Neuronal stem cell (in vitro differentiated cells): ENCODE measurements around the gene GIMAP2.

ENCODE experiments used
- DNase-seq: peaks from one replicate; pipeline ENCODE4 v3.0.0-alpha.2; 2013; ENCODE audit warnings: low spot score
- H2AFZ ChIP-seq: one replicate; pipeline ENCODE4 v1.6.1; 2013; ENCODE audit warnings: mild to moderate bottlenecking, low read length, inconsistent platforms
- H2AK5ac ChIP-seq: 2 replicates; pipeline ENCODE4 v1.6.1; 2013; ENCODE audit warnings: low read depth, mild to moderate bottlenecking, inconsistent platforms, low read length, moderate library complexity, mixed read lengths
- H2BK120ac ChIP-seq: 2 replicates; pipeline ENCODE4 v1.6.1; 2013; ENCODE audit warnings: low read depth, mild to moderate bottlenecking, inconsistent platforms, low read length, moderate library complexity, mixed read lengths
- H2BK12ac ChIP-seq: one replicate; pipeline ENCODE4 v1.6.1; 2013; ENCODE audit warnings: low read length, inconsistent platforms
- H2BK15ac ChIP-seq: 2 replicates; pipeline ENCODE4 v1.6.1; 2013; ENCODE audit warnings: mild to moderate bottlenecking, low read length, inconsistent platforms, mixed read lengths
- H2BK5ac ChIP-seq: one replicate; pipeline ENCODE4 v1.6.1; 2013; ENCODE audit warnings: inconsistent platforms, mild to moderate bottlenecking, low read length, moderate library complexity
- H3K14ac ChIP-seq: one replicate; pipeline ENCODE4 v1.6.1; 2013; ENCODE audit warnings: low read length, inconsistent platforms
- H3K18ac ChIP-seq: 2 replicates; pipeline ENCODE4 v1.6.1; 2013; ENCODE audit warnings: low read length, inconsistent platforms
- H3K23ac ChIP-seq: 2 replicates; pipeline ENCODE4 v1.6.1; 2013; ENCODE audit warnings: low read depth, mild to moderate bottlenecking, mixed read lengths, low read length, inconsistent platforms; ENCODE audit not compliant: poor library complexity
- H3K27ac ChIP-seq: replicated peaks from 3 replicates; pipeline ENCODE4 v1.5.1; 2013; ENCODE audit warnings: low read length, inconsistent platforms
- H3K27me3 ChIP-seq, 3 experiments: 2 replicates each; pipeline ENCODE4 v1.6.1; 2013; ENCODE audit warnings: low read length in 3 of 3, mild to moderate bottlenecking in 2 of 3, inconsistent platforms in 1 of 3, low read depth in 1 of 3, mixed read lengths in 1 of 3, moderate library complexity in 1 of 3; ENCODE audit not compliant: control insufficient read depth in 3 of 3, insufficient read depth in 3 of 3
- H3K36me3 ChIP-seq, 2 donors: replicated peaks in 1 of 2; 2 replicates each; pipeline ENCODE4 v1.6.1; 2013; ENCODE audit warnings: low read length in 2 of 2; ENCODE audit not compliant: control insufficient read depth in 2 of 2, insufficient read depth in 2 of 2
- H3K4ac ChIP-seq: 2 replicates; pipeline ENCODE4 v1.6.1; 2013; ENCODE audit warnings: inconsistent platforms, mild to moderate bottlenecking, low read length, moderate library complexity
- H3K4me1 ChIP-seq, 2 donors: 1 replicate in 1 of 2; 2 replicates in 1 of 2; pipeline ENCODE4 v1.6.1; 2013; ENCODE audit warnings: low read length in 2 of 2, low read depth in 1 of 2; ENCODE audit not compliant: control insufficient read depth in 2 of 2, insufficient read depth in 1 of 2
- H3K4me2 ChIP-seq: one replicate; pipeline ENCODE4 v1.6.1; 2013; ENCODE audit warnings: mild to moderate bottlenecking, low read length, inconsistent platforms; ENCODE audit not compliant: insufficient read depth, poor library complexity, severe bottlenecking
- H3K4me3 ChIP-seq, 2 donors: 2 replicates each; pipeline ENCODE4 v1.5.1; 2013; ENCODE audit warnings: low read length in 2 of 2, mild to moderate bottlenecking in 2 of 2, inconsistent platforms in 1 of 2, moderate library complexity in 1 of 2
- H3K79me1 ChIP-seq: one replicate; pipeline ENCODE4 v1.6.1; 2013; ENCODE audit warnings: low read depth, mild to moderate bottlenecking, inconsistent platforms, low read length, moderate library complexity
- H3K9ac ChIP-seq: one replicate; pipeline ENCODE4 v1.6.1; 2013; ENCODE audit warnings: mild to moderate bottlenecking, low read depth, low read length, inconsistent platforms; ENCODE audit not compliant: poor library complexity
- H3K9me3 ChIP-seq, 2 donors: replicated peaks in 1 of 2; 2 replicates each; pipeline versions ENCODE3 to v1.6.1; 2013; ENCODE audit warnings: low read length in 2 of 2, mild to moderate bottlenecking in 2 of 2, inconsistent platforms in 1 of 2, low read depth in 1 of 2, mixed read lengths in 1 of 2, moderate library complexity in 1 of 2; ENCODE audit not compliant: control insufficient read depth in 2 of 2, insufficient read depth in 1 of 2
- H4K8ac ChIP-seq: one replicate; pipeline ENCODE4 v1.6.1; 2013; ENCODE audit warnings: low read depth, mild to moderate bottlenecking, inconsistent platforms, low read length, moderate library complexity
- H4K91ac ChIP-seq: one replicate; pipeline ENCODE4 v1.6.1; 2013; ENCODE audit warnings: low read length, low read depth, mild to moderate bottlenecking, inconsistent platforms; ENCODE audit not compliant: poor library complexity
- WGBS, 2 donors: extraction: QIAGEN DNeasy Blood & Tissue Kit; methylation state at CpG; one replicate each; pipeline ENCODE4 v1.1.7; 2013; ENCODE audit warnings: missing lambda C conversion rate in 2 of 2, mixed read lengths in 1 of 2; ENCODE audit not compliant: insufficient read length in 2 of 2, insufficient replicate concordance in 1 of 2; ENCODE audit errors: extremely low coverage in 2 of 2; 5-methylcytosine and 5-hydroxymethylcytosine counted together

The GIMAP2 gene

DNA sequence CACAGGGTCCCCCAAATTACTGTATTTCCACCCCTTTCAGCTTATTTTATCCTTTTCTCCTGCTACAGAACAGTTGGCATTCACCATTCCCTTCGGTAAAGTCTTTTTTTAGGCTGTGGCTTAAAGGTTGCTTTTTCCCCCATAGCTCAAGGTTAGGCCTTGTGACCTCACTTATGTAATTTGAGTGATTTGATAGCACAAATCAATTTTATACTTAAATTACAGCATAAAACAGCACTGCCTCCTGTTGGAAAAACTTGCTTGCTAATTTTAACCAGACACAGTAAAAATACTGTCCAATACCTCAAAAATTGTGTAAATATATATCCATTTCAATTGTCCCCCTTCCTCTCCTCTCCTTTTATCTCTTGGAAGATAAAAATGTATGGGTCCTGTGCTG is 38.0 kb downstream of the GIMAP2 start:
- H3K14ac ChIP-seq, result no peak overlapping the region
- no peak overlapping the region for H2AFZ ChIP-seq
- no peak overlapping the region for H2BK120ac ChIP-seq
- no peaks in the 10 kb centered on the region for H3K4me1 ChIP-seq
- no peak overlapping the region for H2BK12ac ChIP-seq
- no CpG with 5 or more reads among the region's 1 CpG for WGBS, 2 donors
- H3K9me3 ChIP-seq, result peaks cover 0 to 8% of the 10 kb centered on the region in 2 donors
- H3K23ac ChIP-seq, result no peak overlapping the region
- no peak overlapping the region for H2BK5ac ChIP-seq
- H3K79me1 ChIP-seq, result peaks cover 2% of the 10 kb centered on the region
- no peak overlapping the region for H4K8ac ChIP-seq
- no peak overlapping the region for H2BK15ac ChIP-seq
- H3K4me3 ChIP-seq, result no peak overlapping the region
- peaks cover 0 to 9% (median 0%) of the 10 kb centered on the region in 3 experiments for H3K27me3 ChIP-seq
- H3K18ac ChIP-seq, result no peak overlapping the region
- H3K27ac ChIP-seq, result no peak overlapping the region
- no peak overlapping the region for H3K4me2 ChIP-seq
- H3K4ac ChIP-seq, result no peak overlapping the region
- H4K91ac ChIP-seq, result no peak overlapping the region
- no peaks in the 10 kb centered on the region for H3K36me3 ChIP-seq
- DNase-seq, result no peak
- no peak overlapping the region for H3K9ac ChIP-seq
- no peak overlapping the region for H2AK5ac ChIP-seq

DNA sequence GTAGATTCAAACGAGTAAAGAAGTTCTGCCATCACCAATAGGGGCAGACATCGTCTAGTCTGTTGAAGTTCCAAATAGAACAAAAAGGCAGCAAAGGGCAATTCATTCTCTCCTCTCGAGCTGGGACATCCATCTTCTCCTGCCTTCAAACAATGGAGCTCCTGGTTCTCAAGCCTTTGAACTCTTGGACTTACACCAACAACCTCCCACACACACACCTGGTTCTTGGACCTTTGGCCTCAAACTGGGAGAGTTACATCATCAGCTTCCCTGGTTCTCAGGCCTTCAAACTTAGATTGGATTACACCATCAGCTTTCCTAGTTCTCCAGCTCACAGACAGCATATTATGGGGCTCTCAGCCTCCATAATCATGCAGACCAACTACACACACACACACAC is 41.9 kb downstream of the GIMAP2 start:
- Histone ChIP-seq H2BK120ac (no peak overlapping the region), H3K4me3 (no peak overlapping the region), H3K14ac (no peak overlapping the region), H2BK15ac (no peak overlapping the region), H2BK5ac (no peak overlapping the region), H3K27me3 (no peaks in the 10 kb centered on the region), H2BK12ac (no peak overlapping the region), H3K18ac (no peak overlapping the region), H3K4me1 (no peaks in the 10 kb centered on the region), H3K23ac (no peak overlapping the region), H4K8ac (no peak overlapping the region), H3K36me3 (no peaks in the 10 kb centered on the region), H3K9ac (no peak overlapping the region), H3K4me2 (no peak overlapping the region), H3K79me1 (no peaks in the 10 kb centered on the region), H2AK5ac (no peak overlapping the region), H3K4ac (no peak overlapping the region), H4K91ac (no peak overlapping the region), H2AFZ (no peak overlapping the region), H3K9me3 (peaks cover 0 to 8% of the 10 kb centered on the region in 2 donors), H3K27ac (no peak overlapping the region)
- no peak for DNase-seq
- no CpG with 5 or more reads among the region's 3 CpGs for WGBS, 2 donors

DNA sequence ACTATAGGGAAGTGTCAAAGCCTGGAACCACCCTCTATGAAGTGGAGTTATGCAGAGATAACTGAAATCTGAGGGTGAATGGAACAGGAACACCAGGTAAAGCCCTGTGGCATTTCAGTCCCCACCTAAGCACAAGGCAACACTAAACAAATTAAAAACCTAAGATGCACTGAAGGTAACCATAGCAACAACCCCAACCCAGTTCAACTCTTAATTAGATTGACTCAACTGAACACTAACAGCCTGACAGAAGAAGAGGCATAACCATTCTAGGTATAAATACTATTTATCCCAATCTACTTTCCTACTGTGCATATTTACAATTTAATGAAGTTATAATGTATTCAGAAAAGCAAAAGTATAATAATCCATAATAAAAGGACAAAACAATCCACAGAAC is 42.5 kb downstream of the GIMAP2 start:
- no peak overlapping the region for H3K23ac ChIP-seq
- no peak overlapping the region for H2AK5ac ChIP-seq
- no peaks in the 10 kb centered on the region for H3K79me1 ChIP-seq
- no peak overlapping the region for H3K4me2 ChIP-seq
- no peak overlapping the region for H2AFZ ChIP-seq
- H4K91ac ChIP-seq, result no peak overlapping the region
- no peak overlapping the region for H2BK15ac ChIP-seq
- no peaks in the 10 kb centered on the region for H3K4me1 ChIP-seq
- no peak for DNase-seq
- no peak overlapping the region for H3K18ac ChIP-seq
- H3K4me3 ChIP-seq, result no peak overlapping the region
- H3K36me3 ChIP-seq, result no peaks in the 10 kb centered on the region
- H3K9me3 ChIP-seq, result peaks cover 0 to 8% of the 10 kb centered on the region in 2 donors
- no peak overlapping the region for H3K9ac ChIP-seq
- no peak overlapping the region for H3K4ac ChIP-seq
- H4K8ac ChIP-seq, result no peak overlapping the region
- H2BK5ac ChIP-seq, result no peak overlapping the region
- H3K27me3 ChIP-seq, result no peaks in the 10 kb centered on the region
- H2BK120ac ChIP-seq, result no peak overlapping the region
- no peak overlapping the region for H3K14ac ChIP-seq
- no peak overlapping the region for H2BK12ac ChIP-seq
- H3K27ac ChIP-seq, result no peak overlapping the region

- no peak overlapping the region for H3K4me3 ChIP-seq
- no peaks in the 10 kb centered on the region for H3K27me3 ChIP-seq
- no peak overlapping the region for H3K4ac ChIP-seq
- H2BK12ac ChIP-seq, result no peak overlapping the region
- H3K4me1 ChIP-seq, result no peaks in the 10 kb centered on the region
- H3K14ac ChIP-seq, result no peak overlapping the region
- H3K9ac ChIP-seq, result no peak overlapping the region
- H3K79me1 ChIP-seq, result no peaks in the 10 kb centered on the region
- H2AK5ac ChIP-seq, result no peak overlapping the region
- no peak overlapping the region for H4K91ac ChIP-seq
- DNase-seq, result no peak
- H2AFZ ChIP-seq, result no peak overlapping the region
- no peaks in the 10 kb centered on the region for H3K36me3 ChIP-seq
- no peak overlapping the region for H3K27ac ChIP-seq
- no peak overlapping the region for H3K18ac ChIP-seq
- no peak overlapping the region for H3K23ac ChIP-seq
- peaks cover 0 to 9% of the 10 kb centered on the region in 2 donors for H3K9me3 ChIP-seq
- no peak overlapping the region for H3K4me2 ChIP-seq
- H2BK15ac ChIP-seq, result no peak overlapping the region
- no peak overlapping the region for H2BK120ac ChIP-seq
- no peak overlapping the region for H4K8ac ChIP-seq
- no peak overlapping the region for H2BK5ac ChIP-seq
Observed at GRCh38 chr7:150728609-150729008, 43.1 kb downstream of the GIMAP2 start.
